Gastrocnemius medialis (tissue), 4 donors: Measurements from ENCODE around the gene PRKCA. TPM values are rescaled to one million over a fixed set of nuclear protein-coding genes. Genes with fewer than 3 reads are reported as not detected.

Source experiments
- ATAC-seq, 2 donors: fragments of 150-250 bp; one replicate each; pipeline ENCODE4 v1.9.1; 2016
- DNase-seq, 2 donors: peaks; one replicate each; pipeline ENCODE4 v3.0.0-alpha.2; 2019
- H3K27ac ChIP-seq, 4 donors: fragments of 200-600 bp; sonication (generic); 1 replicate in 1 of 4; 2 replicates in 3 of 4; pipeline ENCODE4 v1.5.1; 2016 to 2018; ENCODE audit warnings: mild to moderate bottlenecking in 2 of 4, moderate library complexity in 1 of 4
- H3K27me3 ChIP-seq, 3 donors: fragments of 200-600 bp; sonication (generic) in 2 of 3; 1 replicate in 1 of 3; 2 replicates in 2 of 3; pipeline versions ENCODE4 v1.5.1 to v1.6.0; 2016 to 2019; ENCODE audit warnings: mild to moderate bottlenecking in 1 of 3, moderate library complexity in 1 of 3
- H3K36me3 ChIP-seq, 2 donors: fragments of 200-600 bp; sonication (generic) in 1 of 2; one replicate each; pipeline ENCODE4 v1.5.1; 2017 to 2018
- H3K4me1 ChIP-seq, 2 donors: fragments of 200-600 bp; sonication (generic) in 1 of 2; one replicate each; pipeline ENCODE4 v1.5.1; 2016 to 2017; ENCODE audit warnings: mild to moderate bottlenecking in 2 of 2
- H3K4me3 ChIP-seq, 4 donors: fragments of 200-600 bp; sonication (generic) in 3 of 4; 1 replicate in 1 of 4; 2 replicates in 3 of 4; pipeline ENCODE4 v1.5.1; 2016 to 2019; ENCODE audit warnings: mild to moderate bottlenecking in 2 of 4
- H3K9me3 ChIP-seq, 3 donors: fragments of 200-600 bp; sonication (generic) in 2 of 3; 1 replicate in 1 of 3; 2 replicates in 2 of 3; pipeline ENCODE4 v1.5.1; 2016 to 2019
- POLR2A ChIP-seq, 2 donors: fragments of 450-650 bp; IDR thresholded peaks; one replicate each; pipeline ENCODE4 v1.6.1; 2017; ENCODE audit warnings: antibody characterized with exemption in 2 of 2, mild to moderate bottlenecking in 2 of 2, moderate library complexity in 2 of 2
- in situ Hi-C, 4 donors: fragments of 200-750 bp; cut with MboI; loops; one replicate each; pipeline versions ENCODE4 v1.15.0 to v1.8.0; 2017; ENCODE audit warnings: low sequenced_read_pairs in 4 of 4
- intact Hi-C: fragments of 100-400 bp; cut with DNase I; formaldehyde crosslinking; loops from one replicate; pipeline ENCODE4 v1.15.1; 2023; ENCODE audit warnings: low total_unique reads
- total RNA-seq, 4 donors: library from RNA; depleted of rRNA; stranded (reverse); fragments of >200 nt; gene quantifications; one replicate each; pipeline versions ENCODE4 v1.1.0 to v1.2.3, GENCODE V29; 2016
- TF ChIP-seq, protein P1 (sequence below), 5 experiments: fragments of 450-650 bp in 3 of 5; fragments of 200-600 bp in 2 of 5; sonication (generic) in 2 of 5; IDR thresholded peaks in 4 of 5; conservative IDR thresholded peaks in 1 of 5; 1 replicate in 4 of 5; 2 replicates in 1 of 5; pipeline ENCODE4 v1.5.1; 2016 to 2019; ENCODE audit warnings: antibody characterized with exemption in 5 of 5, mild to moderate bottlenecking in 3 of 5, moderate library complexity in 3 of 5

PRKCA gene
- total RNA-seq, 4 donors from 2014 or later = 7.6 to 16.8 (median 11.1) TPM

- ATAC-seq (no peak), DNase-seq (no peak)
- in situ Hi-C loops (no loop called here), intact Hi-C loops (no loop called here)
- Histone ChIP-seq H3K36me3 (no peaks in the 10 kb centered on the region), H3K4me3 (no peak overlapping the region), H3K27ac (no peak overlapping the region), H3K27me3 (no peaks in the 10 kb centered on the region), H3K4me1 (peaks cover 2 to 4% of the 10 kb centered on the region in 2 donors), H3K9me3 (no peaks in the 10 kb centered on the region)
- TF ChIP-seq, protein P1, sequence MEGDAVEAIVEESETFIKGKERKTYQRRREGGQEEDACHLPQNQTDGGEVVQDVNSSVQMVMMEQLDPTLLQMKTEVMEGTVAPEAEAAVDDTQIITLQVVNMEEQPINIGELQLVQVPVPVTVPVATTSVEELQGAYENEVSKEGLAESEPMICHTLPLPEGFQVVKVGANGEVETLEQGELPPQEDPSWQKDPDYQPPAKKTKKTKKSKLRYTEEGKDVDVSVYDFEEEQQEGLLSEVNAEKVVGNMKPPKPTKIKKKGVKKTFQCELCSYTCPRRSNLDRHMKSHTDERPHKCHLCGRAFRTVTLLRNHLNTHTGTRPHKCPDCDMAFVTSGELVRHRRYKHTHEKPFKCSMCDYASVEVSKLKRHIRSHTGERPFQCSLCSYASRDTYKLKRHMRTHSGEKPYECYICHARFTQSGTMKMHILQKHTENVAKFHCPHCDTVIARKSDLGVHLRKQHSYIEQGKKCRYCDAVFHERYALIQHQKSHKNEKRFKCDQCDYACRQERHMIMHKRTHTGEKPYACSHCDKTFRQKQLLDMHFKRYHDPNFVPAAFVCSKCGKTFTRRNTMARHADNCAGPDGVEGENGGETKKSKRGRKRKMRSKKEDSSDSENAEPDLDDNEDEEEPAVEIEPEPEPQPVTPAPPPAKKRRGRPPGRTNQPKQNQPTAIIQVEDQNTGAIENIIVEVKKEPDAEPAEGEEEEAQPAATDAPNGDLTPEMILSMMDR (IDR thresholded peaks at IDR 0.05 in 4 of 5, conservative IDR thresholded peaks at IDR 0.05 in 1 of 5) = no peak
- TF ChIP-seq POLR2A (IDR thresholded peaks at IDR 0.05) = no peak
Observed at GRCh38 chr17:66636111-66636510, 333.7 kb downstream of the PRKCA start.

- Histone ChIP-seq H3K4me1 (no peaks in the 10 kb centered on the region), H3K36me3 (no peaks in the 10 kb centered on the region), H3K4me3 (no peak overlapping the region), H3K27ac (no peak overlapping the region), H3K27me3 (no peaks in the 10 kb centered on the region), H3K9me3 (no peaks in the 10 kb centered on the region)
- intact Hi-C loops = no loop called here
- ATAC-seq (no peak), DNase-seq (no peak)
- in situ Hi-C loops = no loop called here
- TF ChIP-seq, protein P1 (IDR thresholded peaks at IDR 0.05 in 4 of 5, conservative IDR thresholded peaks at IDR 0.05 in 1 of 5) = no peak
- no peak for TF ChIP-seq POLR2A (IDR thresholded peaks at IDR 0.05)
Observed at GRCh38 chr17:66637491-66637890, 335.1 kb downstream of the PRKCA start.

GRCh38 chr17:66638707-66639479 lies 336.5 kb downstream of the PRKCA start:
- no peak overlapping the region for H3K27ac ChIP-seq
- ATAC-seq (no peak), DNase-seq (no peak)
- in situ Hi-C loops (no loop called here), intact Hi-C loops (no loop called here)
- H3K36me3 ChIP-seq = no peaks in the 10 kb centered on the region
- H3K4me1 ChIP-seq = no peaks in the 10 kb centered on the region
- H3K27me3 ChIP-seq = no peaks in the 10 kb centered on the region
- H3K4me3 ChIP-seq = no peak overlapping the region
- H3K9me3 ChIP-seq = no peaks in the 10 kb centered on the region
- TF ChIP-seq POLR2A (IDR thresholded peaks at IDR 0.05) = no peak
- TF ChIP-seq, protein P1 (IDR thresholded peaks at IDR 0.05 in 4 of 5, conservative IDR thresholded peaks at IDR 0.05 in 1 of 5) = no peak

DNA sequence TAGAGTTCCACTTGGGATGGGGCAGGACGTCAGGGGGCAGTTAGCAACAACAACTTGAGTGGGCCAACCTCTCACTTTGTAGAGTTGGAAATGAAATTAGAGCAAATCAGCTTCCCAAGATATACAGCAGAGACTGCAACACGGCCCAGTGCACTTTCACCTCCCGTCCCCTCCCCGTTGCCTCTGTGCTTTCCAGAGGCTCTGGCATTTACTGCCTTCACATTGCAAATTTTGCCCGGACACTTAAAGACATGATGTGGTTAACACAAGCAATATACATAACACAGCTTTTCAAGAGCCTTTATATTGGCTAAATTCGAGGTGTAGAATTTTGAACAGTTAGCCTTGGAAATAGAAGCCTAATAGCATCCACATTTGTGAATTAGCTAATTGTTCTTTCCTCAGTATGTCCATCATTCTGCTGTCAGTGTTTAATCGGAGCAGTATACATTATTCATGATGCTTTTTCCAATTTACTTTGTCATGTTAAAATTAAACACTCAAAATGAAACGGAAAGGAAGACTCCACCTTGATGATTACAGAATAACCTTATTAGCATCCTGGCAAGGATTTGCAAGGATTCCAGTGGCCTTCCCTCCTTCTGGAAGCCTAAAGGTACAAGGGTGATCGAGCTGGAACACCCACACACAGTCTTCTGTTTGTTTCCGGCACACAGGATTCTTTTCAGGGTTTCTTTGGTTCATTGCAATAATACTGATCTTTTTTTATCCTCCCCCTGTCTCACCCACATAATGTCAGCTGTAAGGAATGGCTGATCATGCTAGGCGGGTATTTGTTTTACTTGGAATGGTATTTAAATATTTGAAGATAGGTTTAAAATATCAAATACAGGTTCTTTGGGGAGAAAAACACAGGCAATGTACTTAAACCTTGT lies 341.6 kb downstream of the PRKCA start:
- intact Hi-C loops (no loop called here), in situ Hi-C loops (no loop called here)
- TF ChIP-seq, protein P1 (IDR thresholded peaks at IDR 0.05 in 4 of 5, conservative IDR thresholded peaks at IDR 0.05 in 1 of 5) = no peak
- TF ChIP-seq POLR2A (IDR thresholded peaks at IDR 0.05) = no peak
- no peak for ATAC-seq
- H3K36me3 ChIP-seq = no peaks in the 10 kb centered on the region
- H3K4me1 ChIP-seq = no peaks in the 10 kb centered on the region
- no peak for DNase-seq
- no peak overlapping the region for H3K27ac ChIP-seq
- no peaks in the 10 kb centered on the region for H3K9me3 ChIP-seq
- H3K27me3 ChIP-seq = no peaks in the 10 kb centered on the region
- no peak overlapping the region for H3K4me3 ChIP-seq
